ENCODE measurements around the gene MAGI2.

The MAGI2 gene

DNA sequence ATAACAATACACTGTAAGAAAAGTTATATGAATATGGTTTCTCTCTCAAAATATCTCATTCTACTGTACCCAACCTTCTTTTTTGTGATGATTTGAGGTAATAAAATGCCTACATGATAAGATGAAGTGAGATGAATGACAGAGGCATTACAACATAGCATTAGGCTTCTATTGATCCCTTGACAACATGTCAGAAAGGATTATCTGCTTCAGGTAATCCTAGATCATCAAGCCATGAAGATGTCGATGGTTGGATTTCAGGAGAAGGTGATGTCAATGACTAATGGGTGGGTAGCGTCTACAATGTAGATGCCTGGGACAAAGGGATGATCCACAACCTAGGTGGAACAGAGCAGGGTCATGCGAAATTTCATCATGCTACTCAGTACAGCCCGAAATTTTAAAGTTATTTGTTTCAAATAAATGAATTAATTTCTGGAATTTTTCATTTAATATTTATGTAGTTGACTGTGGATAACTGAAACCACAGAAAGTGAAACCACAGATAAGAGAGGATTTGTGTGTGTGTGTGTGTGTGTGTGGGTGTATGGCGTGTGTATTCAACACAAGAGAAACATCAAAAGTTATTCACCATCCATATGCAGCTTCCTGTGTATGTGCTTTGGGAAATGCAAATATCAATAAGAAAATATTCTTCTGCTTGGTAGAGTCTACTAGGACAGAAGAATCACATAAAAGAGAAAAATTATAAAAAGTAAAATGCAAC, 77.0 kb downstream of the MAGI2 start:
- no peak overlapping the region for H3K4me2 ChIP-seq (ENCODE audit: insufficient read depth, low read length)
- H4K20me1 ChIP-seq (ENCODE audit: insufficient read depth, low read length): no peaks in the 10 kb centered on the region
- TF ChIP-seq, protein P1, sequence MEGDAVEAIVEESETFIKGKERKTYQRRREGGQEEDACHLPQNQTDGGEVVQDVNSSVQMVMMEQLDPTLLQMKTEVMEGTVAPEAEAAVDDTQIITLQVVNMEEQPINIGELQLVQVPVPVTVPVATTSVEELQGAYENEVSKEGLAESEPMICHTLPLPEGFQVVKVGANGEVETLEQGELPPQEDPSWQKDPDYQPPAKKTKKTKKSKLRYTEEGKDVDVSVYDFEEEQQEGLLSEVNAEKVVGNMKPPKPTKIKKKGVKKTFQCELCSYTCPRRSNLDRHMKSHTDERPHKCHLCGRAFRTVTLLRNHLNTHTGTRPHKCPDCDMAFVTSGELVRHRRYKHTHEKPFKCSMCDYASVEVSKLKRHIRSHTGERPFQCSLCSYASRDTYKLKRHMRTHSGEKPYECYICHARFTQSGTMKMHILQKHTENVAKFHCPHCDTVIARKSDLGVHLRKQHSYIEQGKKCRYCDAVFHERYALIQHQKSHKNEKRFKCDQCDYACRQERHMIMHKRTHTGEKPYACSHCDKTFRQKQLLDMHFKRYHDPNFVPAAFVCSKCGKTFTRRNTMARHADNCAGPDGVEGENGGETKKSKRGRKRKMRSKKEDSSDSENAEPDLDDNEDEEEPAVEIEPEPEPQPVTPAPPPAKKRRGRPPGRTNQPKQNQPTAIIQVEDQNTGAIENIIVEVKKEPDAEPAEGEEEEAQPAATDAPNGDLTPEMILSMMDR (IDR thresholded peaks at IDR 0.05; ENCODE audit: borderline replicate concordance, extremely low read depth, low read length, poor library complexity, severe bottlenecking): no peak
- no peak for TF ChIP-seq EZH2 (IDR thresholded peaks at IDR 0.05; ENCODE audit: borderline replicate concordance, low read depth, low read length, severe bottlenecking)

DNA sequence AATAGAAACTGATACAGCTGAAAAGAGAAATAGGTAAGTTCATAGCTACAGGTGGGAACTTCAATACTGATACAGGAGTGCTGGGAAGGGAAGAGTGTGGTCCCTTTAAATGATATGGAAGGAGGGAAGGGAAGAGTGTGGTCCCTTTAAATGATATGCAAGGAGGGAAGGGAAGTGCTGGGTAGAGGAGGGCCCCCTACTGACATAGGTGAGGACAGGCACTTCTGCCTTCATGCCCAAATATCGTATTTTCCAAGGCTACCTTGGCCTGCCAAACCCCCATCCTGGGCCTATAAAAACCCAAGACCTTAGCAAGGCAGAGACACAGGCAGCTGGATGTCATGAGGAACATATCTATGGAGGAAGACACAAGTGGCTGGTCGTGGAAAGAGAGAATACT, 92.3 kb downstream of the MAGI2 start:
- H3K27me3 ChIP-seq (ENCODE audit: insufficient read depth, low read length, poor library complexity): no peaks in the 10 kb centered on the region
- H3K79me2 ChIP-seq (ENCODE audit: insufficient read depth, low read length): no peaks in the 10 kb centered on the region
- H4K20me1 ChIP-seq (ENCODE audit: insufficient read depth, low read length): no peaks in the 10 kb centered on the region
- no peaks in the 10 kb centered on the region for H3K36me3 ChIP-seq (ENCODE audit: insufficient read depth, low read length)
- no peak for ATAC-seq (ENCODE audit: insufficient read depth, low read depth)
- H3K27ac ChIP-seq (ENCODE audit: low read length): no peak overlapping the region
- no peak for TF ChIP-seq EZH2 (IDR thresholded peaks at IDR 0.05; ENCODE audit: borderline replicate concordance, low read depth, low read length, severe bottlenecking)
- TF ChIP-seq, protein P1 (IDR thresholded peaks at IDR 0.05; ENCODE audit: borderline replicate concordance, extremely low read depth, low read length, poor library complexity, severe bottlenecking): no peak
- no peak overlapping the region for H3K4me3 ChIP-seq (ENCODE audit: low read depth in 1 of 2, low read length in 2 of 2)
- H3K4me2 ChIP-seq (ENCODE audit: insufficient read depth, low read length): no peak overlapping the region
- no peaks in the 10 kb centered on the region for H3K9me3 ChIP-seq (ENCODE audit: insufficient read depth, low read length, severe bottlenecking)
- H3K4me1 ChIP-seq (ENCODE audit: insufficient read depth, low read length): no peaks in the 10 kb centered on the region
- no peak overlapping the region for H2AFZ ChIP-seq (ENCODE audit: low read depth, low read length)
- no peak for DNase-seq
- no peak overlapping the region for H3K9ac ChIP-seq (ENCODE audit: low read depth, low read length)

More for the DNA sequence above, 77.0 kb downstream of the MAGI2 start:
- no peak for DNase-seq
- Histone ChIP-seq H3K79me2 (ENCODE audit: insufficient read depth, low read length) (no peaks in the 10 kb centered on the region), H3K9ac (ENCODE audit: low read depth, low read length) (no peak overlapping the region), H3K27ac (ENCODE audit: low read length) (no peak overlapping the region), H3K4me3 (ENCODE audit: low read depth in 1 of 2, low read length in 2 of 2) (no peak overlapping the region), H3K27me3 (ENCODE audit: insufficient read depth, low read length, poor library complexity) (no peaks in the 10 kb centered on the region), H3K4me1 (ENCODE audit: insufficient read depth, low read length) (peaks cover 2% of the 10 kb centered on the region; the same call in 1 of the 2 replicates), H3K36me3 (ENCODE audit: insufficient read depth, low read length) (no peaks in the 10 kb centered on the region), H3K9me3 (ENCODE audit: insufficient read depth, low read length, severe bottlenecking) (no peaks in the 10 kb centered on the region), H2AFZ (ENCODE audit: low read depth, low read length) (no peak overlapping the region)
- ATAC-seq (ENCODE audit: insufficient read depth, low read depth): no peak

- Histone ChIP-seq H3K9me3 (ENCODE audit: insufficient read depth, low read length, severe bottlenecking) (no peaks in the 10 kb centered on the region), H3K27ac (ENCODE audit: low read length) (no peak overlapping the region), H3K9ac (ENCODE audit: low read depth, low read length) (no peak overlapping the region), H3K36me3 (ENCODE audit: insufficient read depth, low read length) (no peaks in the 10 kb centered on the region), H4K20me1 (ENCODE audit: insufficient read depth, low read length) (no peaks in the 10 kb centered on the region), H3K79me2 (ENCODE audit: insufficient read depth, low read length) (no peaks in the 10 kb centered on the region), H3K4me3 (ENCODE audit: low read depth in 1 of 2, low read length in 2 of 2) (no peak overlapping the region), H3K27me3 (ENCODE audit: insufficient read depth, low read length, poor library complexity) (no peaks in the 10 kb centered on the region), H3K4me1 (ENCODE audit: insufficient read depth, low read length) (no peaks in the 10 kb centered on the region), H3K4me2 (ENCODE audit: insufficient read depth, low read length) (no peak overlapping the region), H2AFZ (ENCODE audit: low read depth, low read length) (no peak overlapping the region)
- DNase-seq (no peak), ATAC-seq (ENCODE audit: insufficient read depth, low read depth) (no peak)
- TF ChIP-seq, protein P1 (IDR thresholded peaks at IDR 0.05; ENCODE audit: borderline replicate concordance, extremely low read depth, low read length, poor library complexity, severe bottlenecking): no peak
- no peak for TF ChIP-seq EZH2 (IDR thresholded peaks at IDR 0.05; ENCODE audit: borderline replicate concordance, low read depth, low read length, severe bottlenecking)
Measured at GRCh38 chr7:79359827-79360226, 93.6 kb downstream of the MAGI2 start.

Measured in DND-41 (cell line).